H54 (cell line): ENCODE measurements around the gene ATP8B4.

Experiments
- DNase-seq: peaks from one replicate; pipeline ENCODE4 v3.0.0; 2011; ENCODE audit warnings: low spot score, mixed read lengths; ENCODE audit not compliant: insufficient read length
- FAIRE-seq: peaks from 3 replicates; lab custom pipeline; 2011; peaks lifted over from hg19 to GRCh38; lab: Jason Lieb, UNC
- POLR2A ChIP-seq: IDR thresholded peaks from 2 replicates; pipeline ENCODE4 v1.6.1; 2011; ENCODE audit warnings: low read depth, mild to moderate bottlenecking, low read length

ATP8B4 gene

GRCh38 chr15:50057196-50057595, 61.8 kb downstream of the ATP8B4 start:
- TF ChIP-seq POLR2A: no peak
- DNase-seq: no peak
- FAIRE-seq: no peak

GRCh38 chr15:50055750-50056157, 63.3 kb downstream of the ATP8B4 start:
- FAIRE-seq (no peak), DNase-seq (no peak)
- no peak for TF ChIP-seq POLR2A

GRCh38 chr15:50055332-50055731, 63.7 kb downstream of the ATP8B4 start:
- DNase-seq (no peak), FAIRE-seq (no peak)
- TF ChIP-seq POLR2A: no peak

GRCh38 chr15:50053055-50053856, 65.8 kb downstream of the ATP8B4 start:
- DNase-seq (no peak), FAIRE-seq (no peak)
- no peak for TF ChIP-seq POLR2A

- peak; percentile 30 for FAIRE-seq
Observed at GRCh38 chr15:50051811-50052419, 67.1 kb downstream of the ATP8B4 start.

GRCh38 chr15:50050986-50051743, 67.9 kb downstream of the ATP8B4 start:
- DNase-seq: no peak
- no peak for FAIRE-seq
- no peak for TF ChIP-seq POLR2A

More at GRCh38 chr15:50051811-50052419, 67.1 kb downstream of the ATP8B4 start:
- no peak for TF ChIP-seq POLR2A
- peak; percentile 2 for DNase-seq

- no peak for FAIRE-seq
- no peak for TF ChIP-seq POLR2A
- DNase-seq: no peak
Observed at GRCh38 chr15:50049871-50050270, 69.2 kb downstream of the ATP8B4 start.

- TF ChIP-seq POLR2A: no peak
- FAIRE-seq: no peak
- DNase-seq: no peak
Observed at GRCh38 chr15:50046867-50047266, 72.2 kb downstream of the ATP8B4 start.

- FAIRE-seq (no peak), DNase-seq (no peak)
- no peak for TF ChIP-seq POLR2A
Observed at GRCh38 chr15:50046159-50046558, 72.9 kb downstream of the ATP8B4 start.

- no peak for DNase-seq
- no peak for TF ChIP-seq POLR2A
- FAIRE-seq: no peak
Observed at GRCh38 chr15:50044904-50045303, 74.1 kb downstream of the ATP8B4 start.

- no peak for TF ChIP-seq POLR2A
- FAIRE-seq: no peak
- DNase-seq: no peak
Observed at GRCh38 chr15:50044406-50044805, 74.6 kb downstream of the ATP8B4 start.

GRCh38 chr15:50042775-50043174, 76.3 kb downstream of the ATP8B4 start:
- FAIRE-seq (no peak), DNase-seq (no peak)
- TF ChIP-seq POLR2A: no peak

- DNase-seq: no peak
- no peak for TF ChIP-seq POLR2A
- no peak for FAIRE-seq
Observed at GRCh38 chr15:50030456-50030855, 88.6 kb downstream of the ATP8B4 start.

GRCh38 chr15:50028326-50028725, 90.7 kb downstream of the ATP8B4 start:
- FAIRE-seq (no peak), DNase-seq (no peak)
- no peak for TF ChIP-seq POLR2A

GRCh38 chr15:50024281-50024680, 94.8 kb downstream of the ATP8B4 start:
- no peak for FAIRE-seq
- DNase-seq: no peak

More at GRCh38 chr15:50024281-50024680, 94.8 kb downstream of the ATP8B4 start:
- no peak for TF ChIP-seq POLR2A
